Activated CD4-positive, alpha-beta T cell treated with anti-CD3 and anti-CD28 coated beads, Interleukin-2, Interleukin-6, amounts not matched to agents 100 ng/mL and 50 ng/mL, durations not matched to agents 16 hours and 8 hours (primary cell): Measurements from ENCODE around the gene GLIPR2.
"Not testable (repeated sequence)": the region's sequence is repeated elsewhere in the genome, so short reads cannot be mapped to it uniquely, and the experiment has no call there.

Experiments
- DNase-seq: peaks from one replicate; pipeline ENCODE4 v3.0.0-alpha.2; 2020

The GLIPR2 gene

GRCh38 chr9:36165826-36166167, 29.3 kb downstream of the GLIPR2 start:
- no peak for DNase-seq

- peak; percentile 90 for DNase-seq
Observed at GRCh38 chr9:36166168-36166927, 29.8 kb downstream of the GLIPR2 start.

GRCh38 chr9:36169166-36169565, 32.6 kb downstream of the GLIPR2 start, which contains the start of gene CCIN:
TSS of gene CCIN (plus strand) at chr9:36169388. CDS start at chr9:36169503, 115 bp downstream.
- DNase-seq, result no peak

GRCh38 chr9:36169708-36170107, 33.2 kb downstream of the GLIPR2 start:
- DNase-seq, result no peak

- DNase-seq, result no peak
Observed at GRCh38 chr9:36170531-36170930, 34.0 kb downstream of the GLIPR2 start.

GRCh38 chr9:36173861-36174260, 37.3 kb downstream of the GLIPR2 start:
- DNase-seq, result no peak

GRCh38 chr9:36174271-36174670, 37.7 kb downstream of the GLIPR2 start:
- no peak for DNase-seq

- DNase-seq, result no peak
Observed at GRCh38 chr9:36174731-36175130, 38.2 kb downstream of the GLIPR2 start.

GRCh38 chr9:36175209-36175608, 38.7 kb downstream of the GLIPR2 start:
- not testable (repeated sequence) for DNase-seq

- not testable (repeated sequence) for DNase-seq
Observed at GRCh38 chr9:36176496-36176895, 40.0 kb downstream of the GLIPR2 start.

GRCh38 chr9:36177571-36177970, 41.0 kb downstream of the GLIPR2 start:
- DNase-seq, result no peak

- DNase-seq, result not testable (repeated sequence)
Observed at GRCh38 chr9:36180243-36180642, 43.7 kb downstream of the GLIPR2 start.

GRCh38 chr9:36187414-36187813, 50.9 kb downstream of the GLIPR2 start:
- peak; percentile 20 for DNase-seq

GRCh38 chr9:36188212-36188611, 51.7 kb downstream of the GLIPR2 start:
- DNase-seq, result no peak

- no peak for DNase-seq
Observed at GRCh38 chr9:36189976-36190375, 53.4 kb downstream of the GLIPR2 start.

GRCh38 chr9:36190388-36191289, 54.1 kb downstream of the GLIPR2 start, which contains the start of gene CLTA:
TSS of gene CLTA (plus strand) at chr9:36190921. CDS start at chr9:36191057, 136 bp downstream.
- peak; percentile 99 for DNase-seq

- DNase-seq, result peak; percentile 54
Observed at GRCh38 chr9:36191290-36191645, 54.7 kb downstream of the GLIPR2 start.

- no peak for DNase-seq
Observed at GRCh38 chr9:36191686-36192085, 55.2 kb downstream of the GLIPR2 start.

GRCh38 chr9:36192196-36192595, 55.7 kb downstream of the GLIPR2 start:
- DNase-seq, result no peak

- no peak for DNase-seq
Observed at GRCh38 chr9:36193023-36193422, 56.5 kb downstream of the GLIPR2 start.

GRCh38 chr9:36194326-36195000, 57.9 kb downstream of the GLIPR2 start:
- no peak for DNase-seq

- DNase-seq, result no peak
Observed at GRCh38 chr9:36204906-36205547, 68.5 kb downstream of the GLIPR2 start.

- DNase-seq, result no peak
Observed at GRCh38 chr9:36207016-36207415, 70.5 kb downstream of the GLIPR2 start.
